AG08396 (cell line): ENCODE data around the gene UBE2C.
"Not testable (repeated sequence)": the region's sequence is repeated elsewhere in the genome, so short reads cannot be mapped to it uniquely, and the experiment has no call there.

ENCODE experiments used
- DNase-seq: peaks from one replicate; pipeline ENCODE4 v3.0.0; 2012; ENCODE audit warnings: low spot score, mixed read lengths

UBE2C gene

DNA sequence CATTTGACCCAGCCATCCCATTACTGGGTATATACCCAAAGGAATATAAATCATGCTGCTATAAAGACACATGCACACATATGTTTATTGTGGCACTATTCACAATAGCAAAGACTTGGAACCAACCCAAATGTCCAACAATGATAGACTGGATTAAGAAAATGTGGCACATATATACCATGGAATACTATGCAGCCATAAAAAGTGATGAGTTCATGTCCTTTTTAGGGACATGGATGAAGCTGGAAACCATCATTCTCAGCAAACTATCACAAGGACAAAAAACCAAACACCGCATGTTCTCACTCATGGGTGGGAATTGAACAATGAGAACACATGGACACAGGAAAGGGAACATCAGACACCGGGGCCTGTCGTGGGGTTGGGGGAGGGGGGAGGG lies 14.5 kb upstream of the UBE2C start:
- not testable (repeated sequence) for DNase-seq

DNA sequence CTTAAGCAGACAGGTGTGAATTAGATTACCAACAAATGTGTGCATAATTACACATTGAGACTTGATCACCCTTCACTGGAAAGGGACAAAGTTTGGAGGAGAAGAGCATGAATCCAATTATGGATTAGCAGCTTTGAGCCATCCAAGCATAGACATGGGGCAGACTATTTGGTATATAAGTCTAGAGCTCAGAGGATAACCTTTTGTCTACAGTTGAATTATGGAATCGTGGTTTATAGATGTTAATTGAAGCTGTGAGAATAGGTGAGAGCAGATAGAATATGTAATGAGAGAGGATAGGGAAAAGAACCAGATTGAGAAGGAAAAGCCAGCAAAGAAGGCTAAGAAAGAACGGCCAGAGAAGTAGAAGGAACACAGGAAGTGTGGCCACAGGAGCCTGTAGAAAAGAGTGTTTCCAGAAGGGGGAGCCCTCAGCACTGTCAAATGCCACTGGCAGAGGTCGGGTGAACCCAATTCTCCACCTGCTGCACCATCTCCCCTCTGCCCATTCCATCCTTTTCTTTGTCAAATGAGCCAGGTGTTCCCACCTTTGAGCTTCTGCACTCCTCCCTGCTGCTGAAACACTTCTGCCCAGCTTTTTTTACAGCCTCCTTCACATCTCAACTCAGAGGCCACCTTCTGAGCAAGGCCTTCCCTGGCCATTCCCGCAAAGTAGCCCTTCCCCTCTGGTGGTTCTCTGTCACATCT lies 13.4 kb upstream of the UBE2C start:
- DNase-seq = peak; percentile 71

DNA sequence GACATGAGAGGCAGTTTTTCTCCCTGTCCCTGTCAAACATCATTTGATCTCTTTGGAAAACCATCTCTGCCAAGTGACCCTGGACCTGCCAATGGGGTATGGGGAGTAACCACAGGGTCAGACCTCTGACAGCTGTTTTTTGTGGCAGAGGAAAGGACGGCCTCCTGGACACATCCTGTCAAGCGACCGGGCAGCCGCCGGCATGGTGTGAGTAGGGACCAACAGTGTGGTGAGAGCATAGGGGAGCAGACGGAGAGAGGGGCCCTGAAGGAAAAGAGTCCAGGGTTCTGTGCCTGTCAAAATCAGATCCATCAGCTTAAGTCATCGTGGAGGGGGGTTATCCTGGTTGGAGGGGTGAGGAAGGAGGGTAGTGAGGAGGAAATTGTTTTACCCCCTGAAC lies 10.6 kb upstream of the UBE2C start:
- DNase-seq = no peak

DNA sequence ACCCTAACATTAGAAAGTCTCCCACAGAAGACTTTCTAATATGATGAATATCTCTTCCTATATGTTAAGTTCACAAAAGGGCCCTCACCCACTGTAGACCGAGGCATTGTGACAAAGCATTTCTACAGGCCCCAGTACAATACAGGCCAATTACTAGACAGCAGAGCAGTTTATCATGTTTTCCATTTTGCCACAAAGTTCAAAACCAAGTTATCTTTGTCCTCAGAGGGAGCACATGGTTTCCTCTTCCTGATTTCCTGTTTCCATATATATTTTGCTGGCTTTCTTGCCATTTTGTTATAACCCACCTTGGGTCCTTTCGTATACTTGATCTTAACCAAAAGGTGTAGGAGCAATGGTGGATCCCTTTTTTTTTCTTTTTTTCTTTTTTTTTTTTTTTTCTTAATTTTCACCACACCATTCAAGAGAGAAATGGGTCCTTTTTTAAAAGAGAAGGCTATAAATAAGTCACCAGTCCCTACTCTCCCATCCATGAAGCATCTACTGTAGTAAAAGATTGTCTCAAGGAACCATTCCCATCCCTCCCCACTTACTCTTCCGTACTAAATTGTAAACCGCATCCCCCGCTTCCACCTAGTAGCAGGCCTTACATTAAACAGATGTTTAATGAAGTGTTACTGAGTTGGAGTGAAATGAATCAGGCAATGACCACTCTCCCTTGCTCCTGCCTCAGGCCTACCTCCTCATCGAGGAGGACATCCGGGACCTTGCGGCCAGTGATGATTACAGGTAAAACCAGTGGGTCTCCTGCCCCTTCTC lies 2.1 kb upstream of the UBE2C start:
- DNase-seq = no peak

DNA sequence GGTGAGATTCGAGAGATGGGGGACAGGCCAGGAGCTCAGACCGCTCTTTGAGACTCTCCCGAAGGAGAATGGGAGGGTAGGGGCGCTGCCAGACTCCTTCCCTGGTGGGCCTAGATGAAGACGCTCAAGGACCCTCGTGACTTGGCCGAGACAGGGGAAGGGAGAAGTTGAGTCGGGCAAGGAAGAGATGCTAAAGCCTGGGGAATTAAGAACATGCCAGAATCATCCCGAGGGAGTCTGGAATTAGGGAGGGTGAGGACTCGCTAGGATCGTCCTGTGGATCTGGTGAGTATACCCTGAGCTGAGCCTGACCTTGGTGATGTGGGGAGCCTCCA lies 529 bp downstream of the UBE2C start:
- no peak for DNase-seq

DNA sequence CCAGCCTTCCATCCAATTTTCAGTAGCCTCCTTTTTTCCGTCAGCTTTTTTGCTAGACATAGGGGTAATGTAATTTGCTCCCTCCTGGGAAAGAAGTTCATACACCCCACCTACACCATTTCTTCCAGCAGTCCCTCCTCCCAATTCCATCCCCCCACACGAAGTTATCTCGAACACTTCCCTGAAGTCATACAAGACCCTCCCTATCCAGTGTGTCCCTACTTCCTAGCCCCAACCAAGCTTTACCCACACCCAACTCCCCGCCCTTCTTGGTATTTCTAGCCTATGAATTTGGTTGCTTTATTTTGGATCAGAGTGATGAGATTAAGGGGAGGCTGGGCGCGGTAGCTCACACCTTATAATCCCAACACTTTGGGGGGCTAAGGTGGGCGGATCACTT lies 1.0 kb downstream of the UBE2C start:
- DNase-seq = no peak

DNA sequence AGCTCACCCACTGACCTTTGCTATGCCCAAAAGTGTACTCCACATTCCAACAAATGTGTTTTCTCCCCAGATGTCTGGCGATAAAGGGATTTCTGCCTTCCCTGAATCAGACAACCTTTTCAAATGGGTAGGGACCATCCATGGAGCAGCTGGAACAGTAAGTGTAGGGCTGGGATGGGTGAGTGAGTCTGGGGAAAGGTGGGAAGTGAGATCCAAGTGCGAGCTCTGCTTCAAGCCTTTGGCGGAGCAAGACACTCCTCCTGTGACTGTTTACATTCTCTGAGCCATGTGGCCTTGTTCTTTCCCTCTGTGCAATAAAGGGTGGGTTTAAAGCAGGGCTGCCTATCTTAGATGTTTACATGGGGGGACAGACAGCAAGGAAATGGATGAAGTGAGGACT lies 1.9 kb downstream of the UBE2C start:
- no peak for DNase-seq

DNA sequence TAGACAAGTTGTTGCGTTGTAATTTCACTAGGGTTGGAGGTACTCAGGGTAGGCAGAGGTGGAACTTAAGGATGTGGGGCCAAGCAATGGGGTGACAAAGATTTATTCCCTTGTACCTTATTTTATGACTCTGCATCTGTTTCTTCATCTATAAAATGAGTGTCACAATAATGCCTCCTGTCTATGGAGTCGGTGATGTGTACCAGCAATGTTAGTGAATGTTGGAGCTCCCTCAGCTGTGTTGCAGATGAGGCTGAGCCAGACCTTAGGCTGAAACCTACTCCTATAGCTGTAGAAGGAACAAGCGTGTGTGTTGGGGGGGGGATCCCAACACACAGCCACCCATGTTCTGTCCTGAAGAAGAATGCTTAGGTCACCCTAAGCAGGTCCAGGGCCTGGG lies 4.5 kb downstream of the UBE2C start:
- DNase-seq = no peak

DNA sequence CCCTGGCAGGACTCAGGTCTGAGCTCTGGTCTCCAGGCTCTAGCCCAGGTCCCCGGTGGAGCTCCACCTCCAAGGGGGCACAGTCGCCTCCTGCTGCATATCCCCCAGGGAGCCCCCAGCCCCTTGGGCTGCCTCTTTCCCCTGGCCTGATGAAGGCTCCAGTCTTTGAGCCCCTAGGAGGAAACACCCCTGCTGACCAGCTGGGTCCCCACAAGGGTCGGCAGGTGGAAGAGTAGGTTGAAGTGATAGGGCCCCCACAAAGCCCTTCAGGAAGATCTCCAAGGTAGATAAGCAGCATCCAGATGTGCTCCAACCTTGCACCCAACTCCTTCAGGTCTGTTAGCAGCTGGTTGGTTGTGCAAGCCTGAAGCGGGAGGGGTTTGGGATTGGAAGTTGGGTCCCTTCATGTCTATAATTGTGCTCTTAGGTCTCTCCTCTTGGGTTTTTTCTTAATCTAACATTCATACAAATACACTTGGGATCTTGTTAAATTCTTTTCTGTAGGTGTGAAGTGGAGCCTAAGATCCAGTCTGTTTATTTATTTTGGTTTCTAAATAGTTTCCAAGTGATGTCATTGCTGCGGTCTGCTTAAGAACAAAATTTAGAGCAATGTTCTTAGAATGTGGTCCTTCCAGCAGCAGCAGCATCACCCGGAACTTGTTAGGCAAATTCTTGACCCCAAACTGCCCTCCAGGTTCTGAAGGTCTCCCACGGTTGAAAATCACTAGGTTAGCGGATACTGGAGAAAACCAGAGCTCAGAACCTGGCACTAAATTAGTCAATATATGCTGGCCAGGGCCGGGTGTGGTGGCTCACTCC lies 5.1 kb downstream of the UBE2C start:
- peak; percentile 72 for DNase-seq

DNA sequence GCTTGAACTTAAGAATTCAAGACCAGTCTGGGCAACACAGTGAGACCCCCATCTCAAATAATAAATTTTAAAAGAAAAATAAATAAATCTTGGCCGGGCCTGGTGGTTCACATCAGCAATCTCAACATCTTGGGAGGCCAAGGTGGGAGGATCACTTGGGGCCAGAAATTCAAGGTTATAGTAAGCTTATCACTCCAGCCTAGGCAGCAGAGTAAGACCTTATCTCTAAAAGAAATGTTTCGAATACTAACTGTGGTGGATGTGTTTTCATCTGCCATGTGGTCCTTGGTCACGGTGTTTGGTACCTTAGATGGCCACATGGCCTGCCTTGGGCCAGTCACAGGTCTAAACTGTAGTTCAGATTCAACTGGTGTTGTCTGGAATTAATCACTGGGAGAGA lies 5.8 kb downstream of the UBE2C start:
- DNase-seq = no peak

DNA sequence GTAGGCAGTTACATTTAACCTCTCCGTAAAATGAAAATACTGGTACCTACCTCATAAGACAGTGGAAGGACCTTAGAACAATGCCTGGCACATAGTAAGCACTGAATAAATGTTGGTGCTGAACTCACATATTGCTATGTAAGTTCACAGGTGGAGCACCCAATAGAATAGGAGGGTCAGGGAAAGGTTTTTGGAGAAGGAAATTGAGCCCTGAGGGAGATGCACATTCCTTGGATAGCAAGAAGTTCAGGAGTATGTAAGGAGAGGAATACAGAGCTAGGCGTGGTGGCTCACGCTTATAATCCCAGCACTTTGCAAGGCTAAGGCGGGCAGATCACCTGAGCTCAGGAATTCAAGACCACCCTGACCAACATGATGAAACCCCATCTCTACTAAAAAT lies 7.0 kb downstream of the UBE2C start:
- no peak for DNase-seq

DNA sequence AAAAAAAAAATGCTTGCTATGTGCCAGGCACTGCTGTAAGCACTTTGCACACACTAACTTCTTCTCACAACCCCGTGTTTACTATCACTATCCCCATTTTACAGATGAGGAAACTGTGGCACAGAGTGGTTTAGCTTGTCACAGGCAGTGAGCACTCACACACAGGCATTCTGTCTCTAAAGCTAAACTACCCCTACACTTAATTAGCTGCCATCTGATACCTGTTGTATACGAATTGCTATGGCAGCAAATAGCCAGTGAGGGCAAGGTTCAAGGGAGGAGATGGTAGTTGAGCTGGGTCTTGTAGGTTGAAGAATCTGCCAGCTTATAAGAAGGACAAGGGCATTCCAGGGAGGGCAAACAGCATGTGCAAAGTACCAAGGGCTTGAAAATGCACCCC lies 9.5 kb downstream of the UBE2C start:
- no peak for DNase-seq

DNA sequence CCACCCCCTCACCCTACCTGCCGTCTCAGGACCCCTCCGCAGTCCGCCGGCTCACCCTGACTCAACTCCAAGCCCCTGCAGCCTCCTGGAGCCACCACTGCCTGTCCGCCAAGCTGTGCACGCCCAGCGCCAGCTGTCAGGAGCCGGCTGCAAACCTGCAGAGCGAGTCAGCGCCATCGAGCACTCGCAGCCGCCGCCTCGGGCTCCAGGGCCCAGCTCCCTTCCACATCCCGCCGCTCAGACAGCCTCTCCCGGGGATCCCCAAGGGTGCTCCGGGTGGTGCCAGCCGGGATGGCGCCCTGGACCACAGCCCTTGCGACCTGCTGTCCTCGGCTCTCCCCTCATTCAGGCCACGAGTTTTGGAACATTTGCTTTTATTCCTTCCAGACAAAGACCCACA lies 10.4 kb downstream of the UBE2C start:
- peak; percentile 56 for DNase-seq

DNA sequence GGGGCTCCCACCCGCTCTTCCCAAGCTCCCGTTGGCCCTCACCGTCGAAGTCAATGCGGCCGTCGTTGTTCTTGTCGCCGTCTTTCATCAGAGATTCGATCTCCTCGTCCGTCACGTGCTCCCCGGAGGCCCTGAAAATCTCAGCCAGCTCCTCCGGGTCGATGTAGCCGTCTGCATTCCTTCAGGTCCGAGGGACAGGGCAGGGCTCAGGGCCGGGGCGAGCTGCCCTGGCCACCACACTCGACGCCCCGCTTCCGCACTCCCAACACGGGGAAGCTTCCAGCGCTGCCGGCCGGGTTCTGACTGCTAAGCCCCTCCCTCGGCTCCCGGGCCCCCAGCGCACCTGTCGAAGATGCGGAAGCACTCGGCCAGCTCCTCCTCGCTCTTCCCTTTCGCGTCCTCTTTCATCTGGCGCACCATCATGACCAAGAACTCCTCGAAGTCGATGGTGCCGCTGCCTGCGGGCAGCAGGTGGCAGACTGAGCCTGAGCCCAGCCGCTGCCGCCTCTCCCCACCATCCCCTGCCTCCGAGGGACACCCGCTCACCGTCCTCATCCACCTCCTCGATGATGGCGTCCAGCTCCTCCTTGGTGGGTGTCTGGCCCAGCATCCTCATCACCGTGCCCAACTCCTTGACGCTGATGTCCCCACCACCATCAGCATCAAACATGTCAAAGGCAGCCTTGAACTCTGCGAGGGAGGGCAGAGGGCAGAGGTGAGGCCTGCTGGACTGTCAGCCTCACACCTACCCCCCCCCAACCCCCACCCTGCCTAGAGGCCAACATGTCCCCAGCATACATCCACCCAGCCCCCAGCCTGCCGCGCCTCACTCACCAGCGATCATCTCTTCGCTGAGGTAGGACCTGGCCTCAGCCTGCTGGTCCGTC lies 11.7 kb downstream of the UBE2C start:
- peak; percentile 53 for DNase-seq

DNA sequence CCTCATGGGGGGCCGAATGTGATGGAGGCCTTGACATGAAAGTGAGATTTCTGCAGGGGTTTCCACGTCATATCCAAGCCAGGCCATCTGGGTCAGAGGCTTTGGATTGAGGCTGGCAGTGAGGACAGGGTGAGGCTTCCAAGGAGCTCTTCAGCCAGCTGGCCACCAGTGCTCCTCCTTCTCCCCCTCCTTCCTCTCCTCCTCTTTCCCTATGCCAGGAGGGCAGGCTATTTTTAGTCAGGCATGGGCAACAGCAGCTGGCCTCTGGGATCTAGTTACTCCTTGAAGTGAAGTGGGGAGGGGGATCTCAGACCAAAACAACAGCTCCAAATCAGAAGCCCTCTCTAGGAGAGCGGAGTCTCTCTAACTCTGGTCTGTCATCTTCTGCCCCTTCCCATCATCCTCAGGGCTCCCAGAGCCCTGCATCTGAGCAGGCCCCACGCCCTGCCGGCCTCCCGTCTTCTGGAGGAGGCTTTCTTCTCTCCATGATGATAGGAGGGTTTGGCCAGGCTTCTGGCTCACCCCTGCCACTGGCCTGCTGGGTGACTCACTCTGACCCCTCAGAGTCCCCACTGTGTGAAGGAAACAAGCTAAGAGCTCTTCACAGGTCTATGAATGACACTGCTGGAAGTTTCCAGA lies 14.1 kb downstream of the UBE2C start:
- peak; percentile 56 for DNase-seq

DNA sequence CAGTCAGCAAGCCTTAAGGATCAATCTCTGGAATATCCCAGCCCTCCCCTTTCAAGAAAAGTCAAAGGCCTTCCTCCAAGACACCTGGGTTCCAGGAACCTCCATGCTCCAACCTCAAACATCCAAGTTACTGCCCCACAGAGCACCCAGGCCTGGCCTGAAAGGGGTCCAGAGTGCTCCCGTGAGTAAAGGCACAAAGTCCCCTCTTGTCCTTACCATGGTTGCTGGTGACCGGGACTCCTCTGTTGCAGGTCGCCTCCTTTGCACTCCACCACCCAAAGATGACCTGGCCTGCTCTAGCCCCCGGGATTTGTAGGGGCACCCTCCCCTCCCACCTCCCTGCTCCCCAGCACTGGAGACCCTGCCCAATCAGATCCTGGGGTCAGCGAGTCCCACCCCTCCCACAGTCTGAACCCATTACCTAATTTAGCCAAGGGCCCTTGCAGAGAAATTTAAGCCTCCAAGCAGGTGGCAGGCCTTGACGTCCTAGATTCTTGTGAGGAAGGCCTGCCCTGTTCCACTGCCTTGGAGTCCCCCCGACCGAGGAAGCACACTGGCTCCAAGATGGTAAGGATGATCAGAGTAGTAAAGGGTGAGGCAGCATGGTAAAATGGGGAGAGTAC lies 14.7 kb downstream of the UBE2C start, which contains the start of gene TNNC2:
Gene TNNC2, minus strand, starts transcription at position 283 of the 623 bp plus-strand sequence. Its CDS starts 64 bp downstream, at position 219.
- no peak for DNase-seq

DNA sequence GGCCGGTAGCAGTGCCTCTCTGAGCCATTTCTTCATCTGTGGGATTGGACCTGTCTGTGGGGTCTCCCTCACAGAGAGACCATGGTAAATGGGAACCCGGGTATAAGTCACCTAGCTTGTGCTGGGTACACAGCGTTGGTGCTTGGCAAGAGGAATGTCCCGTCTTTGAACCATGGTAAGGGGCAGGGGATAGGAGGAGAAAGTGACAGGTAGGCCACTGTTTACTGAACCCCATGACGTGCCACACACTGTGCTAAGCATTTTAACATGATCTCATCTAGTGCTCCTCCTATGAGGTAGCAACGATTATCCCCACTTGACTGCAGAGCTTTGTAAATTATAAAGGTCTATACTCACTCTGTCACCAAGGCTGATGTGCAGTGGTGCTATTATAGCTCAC lies 15.3 kb downstream of the UBE2C start:
- DNase-seq = no peak

DNA sequence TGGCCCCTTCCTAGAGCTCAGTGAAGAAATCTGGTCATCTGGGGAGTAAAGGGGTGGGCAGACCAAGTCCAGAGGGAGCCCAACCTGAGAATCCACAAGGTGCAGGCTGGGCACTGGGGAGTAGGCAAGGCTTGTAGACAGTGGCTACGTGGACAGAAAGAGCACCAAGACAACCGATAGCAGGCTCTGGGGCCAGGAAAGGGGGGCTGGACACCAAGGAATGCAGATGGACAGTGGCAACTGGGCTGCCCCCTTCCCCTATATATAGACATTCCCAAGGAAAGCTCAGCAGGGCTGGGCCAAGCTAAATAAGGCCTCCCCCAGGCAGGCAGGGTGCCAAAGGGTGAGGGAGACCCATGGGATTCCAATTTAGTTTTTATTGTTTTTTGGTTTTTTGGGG lies 16.1 kb downstream of the UBE2C start:
- DNase-seq = no peak

DNA sequence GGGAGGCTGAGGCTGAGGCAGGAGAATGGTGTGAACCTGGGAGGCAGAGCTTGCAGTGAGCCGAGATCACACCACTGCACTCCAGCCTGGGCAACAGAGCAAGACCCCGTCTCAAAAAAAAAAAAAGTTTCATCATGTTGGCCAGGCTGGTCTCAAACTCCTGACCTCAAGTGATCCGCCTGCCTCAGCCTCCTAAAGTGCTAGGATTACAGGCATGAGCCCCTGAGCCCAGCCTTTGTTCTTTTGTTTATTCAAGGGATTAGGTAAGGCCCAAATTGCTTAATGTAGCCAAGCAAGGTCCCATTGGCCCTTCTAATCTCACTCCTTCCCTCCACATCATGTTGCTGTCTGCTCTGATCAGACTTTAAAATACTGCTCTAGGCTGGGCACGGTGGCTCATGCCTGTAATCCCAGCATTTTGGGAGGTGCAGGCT lies 17.2 kb downstream of the UBE2C start:
- not testable (repeated sequence) for DNase-seq

DNA sequence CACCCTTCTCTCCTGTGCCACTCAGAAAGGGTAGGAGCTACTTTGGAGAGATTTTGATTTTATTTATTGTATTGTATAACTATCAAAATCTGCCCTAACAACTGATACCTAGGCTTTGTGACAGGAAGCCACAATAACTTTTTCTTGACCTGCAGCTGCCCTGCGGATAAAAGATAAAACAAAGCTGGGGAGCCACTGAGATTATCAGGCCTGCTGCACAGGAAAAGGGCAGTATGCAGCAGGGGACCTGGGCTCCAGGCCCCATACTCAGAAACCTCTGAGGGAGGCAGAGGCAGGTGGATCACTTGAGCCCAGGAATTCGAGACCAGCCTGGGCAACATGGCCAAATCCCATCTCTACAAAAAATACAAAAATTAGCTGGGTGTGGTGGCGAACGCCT lies 20.2 kb downstream of the UBE2C start:
- DNase-seq = no peak
